Measurements from ENCODE around the gene FGD3. TPM values are rescaled to one million over a fixed set of nuclear protein-coding genes. Genes with fewer than 3 reads are reported as not detected.

Gene FGD3
- total RNA-seq, 2 experiments from 2014 or later = 41.8 to 66.7 TPM

- CTCF ChIA-PET = interaction anchor here (1.8 kb wide), 1 partner anchor 16 kb away, joined by 4 read pairs; no protein-coding TSS in a partner anchor
- H3K9me3 Mint-ChIP-seq (ENCODE audit: low read depth) = no peaks in the 10 kb centered on the region
- DNase-seq (no peak), ATAC-seq (no peak)
- intact Hi-C loops (cut with DNase I, micrococcal nuclease) = no loop called here
- peak overlapping the region; percentile 72 for H3K27ac Mint-ChIP-seq
- POLR2A ChIA-PET = interaction anchor here (1.3 kb wide), 1 partner anchor 60 kb away, joined by 3 read pairs; no protein-coding TSS in a partner anchor
- H3K4me1 Mint-ChIP-seq = peaks cover 62% of the 10 kb centered on the region
- no peak overlapping the region for H3K4me3 Mint-ChIP-seq
- no peaks in the 10 kb centered on the region for H3K27me3 Mint-ChIP-seq
- H3K36me3 Mint-ChIP-seq (ENCODE audit: low read depth) = peaks cover 37% of the 10 kb centered on the region
Measured at GRCh38 chr9:93031629-93032430, 84.5 kb downstream of the FGD3 start.

DNA sequence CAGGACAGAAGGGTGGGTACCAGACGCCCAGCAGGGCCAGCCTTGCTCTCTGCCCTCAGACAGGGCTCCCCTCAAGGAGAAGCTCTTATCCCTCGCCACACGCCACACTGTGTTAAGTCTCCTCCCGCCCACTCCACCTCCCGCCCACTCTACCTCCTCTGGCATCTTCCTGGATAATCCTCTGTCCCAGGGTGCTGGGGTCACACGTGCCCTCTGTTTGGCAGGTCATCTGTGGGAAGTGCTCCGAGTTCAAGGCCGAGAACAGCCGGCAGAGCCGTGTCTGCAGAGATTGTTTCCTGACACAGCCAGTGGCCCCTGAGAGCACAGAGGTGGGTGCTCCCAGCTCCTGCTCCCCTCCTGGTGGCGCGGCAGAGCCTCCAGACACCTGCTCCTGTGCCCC is 85.2 kb downstream of the FGD3 start:
- DNase-seq (no peak), ATAC-seq (no peak)
- peaks cover 61% of the 10 kb centered on the region for H3K4me1 Mint-ChIP-seq
- ChIA-PET POLR2A (no interaction called here), CTCF (interaction anchor here (1.8 kb wide), 1 partner anchor 17 kb away, joined by 4 read pairs; no protein-coding TSS in a partner anchor)
- H3K4me3 Mint-ChIP-seq = no peak overlapping the region
- peaks cover 37% of the 10 kb centered on the region for H3K36me3 Mint-ChIP-seq (ENCODE audit: low read depth)
- H3K27me3 Mint-ChIP-seq = no peaks in the 10 kb centered on the region
- H3K27ac Mint-ChIP-seq = peak overlapping the region; percentile 72
- intact Hi-C loops (cut with DNase I, micrococcal nuclease) = no loop called here
- no peaks in the 10 kb centered on the region for H3K9me3 Mint-ChIP-seq (ENCODE audit: low read depth)

- intact Hi-C loops (cut with DNase I, micrococcal nuclease) = no loop called here
- peaks cover 34% of the 10 kb centered on the region for H3K36me3 Mint-ChIP-seq (ENCODE audit: low read depth)
- DNase-seq (no peak), ATAC-seq (no peak)
- ChIA-PET CTCF (interaction anchor here (0.7 to 1.3 kb wide), 3 partner anchors 11 to 31 kb away, joined by 3 to 5 read pairs (median 3); no protein-coding TSS in a partner anchor), POLR2A (no interaction called here)
- H3K27ac Mint-ChIP-seq = no peak overlapping the region
- H3K4me3 Mint-ChIP-seq = no peak overlapping the region
- H3K9me3 Mint-ChIP-seq (ENCODE audit: low read depth) = no peaks in the 10 kb centered on the region
- H3K27me3 Mint-ChIP-seq = no peaks in the 10 kb centered on the region
- H3K4me1 Mint-ChIP-seq = peaks cover 53% of the 10 kb centered on the region
Measured at GRCh38 chr9:93033531-93033930, 86.2 kb downstream of the FGD3 start.

DNA sequence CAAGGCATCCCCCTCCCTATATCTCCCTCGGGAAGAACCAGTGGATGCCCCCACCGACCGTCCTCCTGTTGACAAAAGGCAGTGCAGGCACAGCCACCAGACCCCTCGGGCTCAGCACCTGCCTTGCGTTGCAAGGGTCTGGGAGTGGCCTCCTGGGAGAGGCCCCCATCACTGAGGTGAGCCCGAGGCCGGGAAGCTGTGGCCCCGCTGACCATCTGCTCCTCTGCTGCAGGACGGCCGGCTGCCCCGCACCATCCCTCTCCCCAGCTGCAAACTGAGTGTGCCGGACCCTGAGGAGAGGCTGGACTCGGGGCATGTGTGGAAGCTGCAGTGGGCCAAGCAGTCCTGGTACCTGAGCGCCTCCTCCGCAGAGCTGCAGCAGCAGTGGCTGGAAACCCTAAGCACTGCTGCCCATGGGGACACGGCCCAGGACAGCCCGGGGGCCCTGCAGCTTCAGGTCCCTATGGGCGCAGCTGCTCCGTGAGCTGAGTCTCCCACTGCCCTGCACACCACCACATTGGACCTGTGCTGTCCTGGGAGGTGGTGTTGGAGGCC is 87.9 kb downstream of the FGD3 start:
- ChIA-PET CTCF (interaction anchor here (0.6 to 1.1 kb wide), 2 partner anchors 15 to 32 kb away, joined by 3 read pairs; no protein-coding TSS in a partner anchor), POLR2A (interaction anchor here (0.6 kb wide), 1 partner anchor 1574 kb away, joined by 6 read pairs; no protein-coding TSS in a partner anchor)
- Mint-ChIP-seq H3K27me3 (no peaks in the 10 kb centered on the region), H3K9me3 (ENCODE audit: low read depth) (no peaks in the 10 kb centered on the region), H3K4me1 (peaks cover 46% of the 10 kb centered on the region), H3K36me3 (ENCODE audit: low read depth) (peaks cover 25% of the 10 kb centered on the region), H3K27ac (no peak overlapping the region), H3K4me3 (no peak overlapping the region)
- no peak for DNase-seq
- no peak for ATAC-seq
- intact Hi-C loops (cut with DNase I, micrococcal nuclease) = no loop called here

DNA sequence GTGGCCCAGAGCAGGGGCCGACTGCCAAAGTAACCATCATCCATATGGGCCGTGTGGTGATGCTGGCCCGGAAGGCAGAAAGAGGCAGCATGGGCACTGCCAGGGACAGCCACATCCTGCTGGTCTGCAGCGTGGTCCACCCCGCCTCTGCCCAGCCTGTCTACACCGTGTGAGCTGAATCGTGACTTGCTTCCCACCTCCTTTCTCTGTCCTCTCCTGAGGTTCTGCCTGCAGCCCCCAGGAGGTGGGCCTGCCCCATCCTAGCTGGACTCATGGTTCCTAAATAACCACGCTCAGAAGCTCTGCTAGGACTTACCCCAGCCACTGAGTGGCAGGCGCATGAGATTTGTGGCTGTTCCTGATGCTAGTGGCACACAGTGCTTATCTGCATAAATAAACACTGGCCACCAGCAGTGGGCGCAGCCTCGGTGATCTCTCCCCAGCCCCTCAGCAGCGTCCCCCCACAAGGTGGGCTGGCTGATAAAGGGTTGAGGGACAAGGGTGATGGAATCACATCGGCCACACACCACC is 88.6 kb downstream of the FGD3 start:
- no peak overlapping the region for H3K27ac Mint-ChIP-seq
- H3K27me3 Mint-ChIP-seq = no peaks in the 10 kb centered on the region
- no peak overlapping the region for H3K4me3 Mint-ChIP-seq
- intact Hi-C loops (cut with DNase I, micrococcal nuclease) = no loop called here
- ChIA-PET CTCF (interaction anchor here (1.1 kb wide), 1 partner anchor 32 kb away, joined by 3 read pairs; no protein-coding TSS in a partner anchor), POLR2A (no interaction called here)
- peaks cover 19% of the 10 kb centered on the region for H3K36me3 Mint-ChIP-seq (ENCODE audit: low read depth)
- H3K9me3 Mint-ChIP-seq (ENCODE audit: low read depth) = no peaks in the 10 kb centered on the region
- H3K4me1 Mint-ChIP-seq = peaks cover 43% of the 10 kb centered on the region
- ATAC-seq = no peak
- DNase-seq = peak; percentile 10

DNA sequence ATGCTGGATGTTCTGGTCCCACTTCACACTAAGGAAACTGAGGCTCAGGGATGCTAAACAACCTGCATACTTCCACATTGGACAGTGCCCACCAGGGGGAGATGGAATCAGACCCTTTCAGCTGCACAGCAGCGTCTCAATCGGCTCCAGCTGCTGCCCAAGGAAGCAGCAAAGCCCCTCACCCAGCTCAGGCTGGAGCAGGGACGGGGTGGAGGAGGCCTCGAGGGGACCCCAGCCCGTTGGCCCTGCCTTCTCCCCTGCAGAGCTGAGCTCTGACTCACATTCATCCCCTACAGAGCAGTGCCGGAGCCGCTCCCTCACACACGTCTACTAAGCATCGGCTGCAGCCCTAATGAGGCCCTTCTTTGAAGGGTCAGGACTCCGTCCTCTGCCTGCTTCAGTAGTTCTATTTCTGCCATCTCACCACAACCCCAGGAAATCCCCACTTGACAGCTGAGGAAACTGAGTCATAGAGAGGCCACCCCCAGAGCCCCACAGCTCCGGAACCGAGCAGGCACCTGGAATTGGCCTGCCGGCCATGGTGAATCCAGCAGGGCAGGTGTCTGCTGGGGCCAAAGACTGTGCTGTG is 89.7 kb downstream of the FGD3 start:
- H3K36me3 Mint-ChIP-seq (ENCODE audit: low read depth) = peaks cover 11% of the 10 kb centered on the region
- ATAC-seq = no peak
- intact Hi-C loops (cut with DNase I, micrococcal nuclease) = no loop called here
- no peaks in the 10 kb centered on the region for H3K27me3 Mint-ChIP-seq
- DNase-seq = peak; percentile 21
- no peak overlapping the region for H3K4me3 Mint-ChIP-seq
- POLR2A ChIA-PET = interaction anchor here (0.6 kb wide), 1 partner anchor 32 kb away, joined by 4 read pairs; no protein-coding TSS in a partner anchor
- peak overlapping the region; percentile 8 for H3K27ac Mint-ChIP-seq
- H3K9me3 Mint-ChIP-seq (ENCODE audit: low read depth) = no peaks in the 10 kb centered on the region
- H3K4me1 Mint-ChIP-seq = peaks cover 44% of the 10 kb centered on the region
- CTCF ChIA-PET = interaction anchor here (0.6 to 0.9 kb wide), 4 partner anchors 11 to 53 kb away, joined by 3 to 4 read pairs (median 3); no protein-coding TSS in a partner anchor

DNA sequence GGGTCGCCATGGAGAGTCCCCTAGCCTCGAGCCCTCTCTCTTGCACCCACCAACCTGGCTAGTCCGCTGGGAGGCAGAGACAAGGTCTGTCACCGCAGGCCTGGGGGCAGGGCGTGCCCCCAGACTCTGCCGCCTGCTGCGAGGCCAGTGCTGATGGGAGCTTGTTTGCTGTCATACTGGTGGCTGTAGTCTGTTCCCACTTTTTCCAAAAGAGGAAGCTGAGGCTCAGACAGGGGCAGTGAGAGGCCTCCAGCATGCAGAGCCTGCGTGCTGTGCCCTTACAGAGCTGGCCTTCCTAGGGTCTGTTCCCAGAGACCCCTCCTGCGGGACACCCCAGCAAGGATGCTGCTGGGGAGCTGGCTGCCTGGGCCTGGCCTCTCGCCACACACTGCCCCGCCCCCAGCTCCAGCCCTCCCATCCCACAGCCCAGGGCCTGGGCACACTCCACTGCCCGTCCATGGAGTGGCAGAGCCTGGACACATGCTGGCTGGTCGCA is 90.2 kb downstream of the FGD3 start:
- Mint-ChIP-seq H3K4me3 (no peak overlapping the region), H3K9me3 (ENCODE audit: low read depth) (no peaks in the 10 kb centered on the region), H3K27ac (peak overlapping the region; percentile 8), H3K36me3 (ENCODE audit: low read depth) (peaks cover 6% of the 10 kb centered on the region), H3K4me1 (peaks cover 41% of the 10 kb centered on the region), H3K27me3 (no peaks in the 10 kb centered on the region)
- DNase-seq (peak; percentile 12), ATAC-seq (no peak)
- intact Hi-C loops (cut with DNase I, micrococcal nuclease) = no loop called here
- CTCF ChIA-PET = interaction anchor here (0.6 to 0.9 kb wide), 4 partner anchors 11 to 52 kb away, joined by 3 to 4 read pairs (median 3); no protein-coding TSS in a partner anchor
- POLR2A ChIA-PET = no interaction called here

DNA sequence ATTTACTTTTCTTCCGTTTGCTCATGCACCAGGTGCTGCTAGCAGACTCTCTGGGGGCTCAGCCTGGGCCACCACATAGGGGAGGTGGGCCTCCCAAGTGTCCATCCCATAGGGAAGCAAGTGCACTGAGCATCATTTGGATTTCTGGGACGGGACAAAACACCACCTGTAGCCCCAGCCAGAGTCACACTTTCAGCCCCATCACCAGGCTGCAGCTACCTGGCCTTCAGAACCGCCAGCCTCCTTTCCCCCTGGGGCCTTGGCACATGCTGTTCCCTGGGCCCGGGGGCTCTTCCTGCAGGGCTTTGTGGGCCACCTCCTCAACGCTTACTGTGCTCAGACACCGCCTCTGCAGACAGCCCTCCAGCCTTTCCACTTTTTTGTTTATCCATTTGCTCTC is 91.6 kb downstream of the FGD3 start:
- Mint-ChIP-seq H3K9me3 (ENCODE audit: low read depth) (no peaks in the 10 kb centered on the region), H3K4me1 (peaks cover 49% of the 10 kb centered on the region), H3K27ac (no peak overlapping the region), H3K36me3 (ENCODE audit: low read depth) (peaks cover 5% of the 10 kb centered on the region), H3K4me3 (no peak overlapping the region), H3K27me3 (no peaks in the 10 kb centered on the region)
- POLR2A ChIA-PET = no interaction called here
- intact Hi-C loops (cut with DNase I, micrococcal nuclease) = no loop called here
- ATAC-seq = no peak
- CTCF ChIA-PET = no interaction called here
- DNase-seq = no peak

DNA sequence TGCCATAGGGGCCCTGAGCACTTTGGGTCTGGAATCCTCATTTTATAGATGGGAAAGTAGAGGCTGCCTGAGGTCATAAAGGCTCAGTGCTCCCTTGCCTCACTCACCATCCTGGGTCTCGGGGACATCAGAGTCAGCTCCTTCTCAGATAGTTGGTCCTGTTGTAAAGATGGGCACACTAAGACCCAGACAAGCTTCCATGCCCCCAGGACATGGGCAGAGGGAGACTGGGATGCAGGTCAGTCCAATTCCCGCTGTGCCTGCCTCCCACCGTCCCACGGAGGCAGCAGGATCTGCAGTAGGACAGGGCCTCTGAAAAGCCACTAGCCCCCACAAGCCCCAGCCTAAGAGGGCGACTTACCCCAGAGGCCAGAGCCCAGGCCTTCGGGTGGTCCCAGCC is 92.1 kb downstream of the FGD3 start:
- no peaks in the 10 kb centered on the region for H3K9me3 Mint-ChIP-seq (ENCODE audit: low read depth)
- POLR2A ChIA-PET = no interaction called here
- no peaks in the 10 kb centered on the region for H3K36me3 Mint-ChIP-seq (ENCODE audit: low read depth)
- intact Hi-C loops (cut with DNase I, micrococcal nuclease) = no loop called here
- no peak overlapping the region for H3K27ac Mint-ChIP-seq
- H3K27me3 Mint-ChIP-seq = no peaks in the 10 kb centered on the region
- CTCF ChIA-PET = no interaction called here
- peaks cover 49% of the 10 kb centered on the region for H3K4me1 Mint-ChIP-seq
- DNase-seq (peak; percentile 5), ATAC-seq (no peak)
- no peak overlapping the region for H3K4me3 Mint-ChIP-seq

- ChIA-PET CTCF (no interaction called here), POLR2A (no interaction called here)
- no peak overlapping the region for H3K27ac Mint-ChIP-seq
- DNase-seq = peak; percentile 7
- H3K9me3 Mint-ChIP-seq (ENCODE audit: low read depth) = no peaks in the 10 kb centered on the region
- H3K4me1 Mint-ChIP-seq = peaks cover 50% of the 10 kb centered on the region
- no peaks in the 10 kb centered on the region for H3K27me3 Mint-ChIP-seq
- no peaks in the 10 kb centered on the region for H3K36me3 Mint-ChIP-seq (ENCODE audit: low read depth)
- ATAC-seq = no peak
- H3K4me3 Mint-ChIP-seq = no peak overlapping the region
- intact Hi-C loops (cut with DNase I, micrococcal nuclease) = no loop called here
Measured at GRCh38 chr9:93039976-93040375, 92.7 kb downstream of the FGD3 start.

DNA sequence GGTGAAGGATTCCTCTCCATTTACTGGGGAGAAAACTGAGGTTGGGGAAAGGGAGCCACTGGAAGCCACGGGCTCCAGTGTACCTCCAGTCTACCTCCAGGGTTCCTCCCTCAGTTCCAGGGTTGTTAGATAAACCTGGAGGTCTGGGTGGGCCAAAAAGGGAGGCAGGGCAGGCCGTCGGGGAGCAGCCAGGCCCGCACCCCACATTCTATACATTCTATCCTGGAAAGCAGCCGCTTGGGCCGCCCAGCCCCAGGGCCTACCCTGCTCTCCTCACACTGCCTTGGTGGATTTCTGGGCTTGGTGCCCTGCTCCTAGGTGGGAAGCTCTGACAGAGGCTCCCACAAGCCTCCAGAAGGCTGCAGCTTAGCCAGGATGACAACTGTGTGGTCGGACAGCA is 93.1 kb downstream of the FGD3 start:
- Mint-ChIP-seq H3K4me3 (no peak overlapping the region), H3K27ac (no peak overlapping the region), H3K9me3 (ENCODE audit: low read depth) (no peaks in the 10 kb centered on the region), H3K4me1 (peaks cover 51% of the 10 kb centered on the region), H3K27me3 (no peaks in the 10 kb centered on the region), H3K36me3 (ENCODE audit: low read depth) (no peaks in the 10 kb centered on the region)
- intact Hi-C loops (cut with DNase I, micrococcal nuclease) = no loop called here
- POLR2A ChIA-PET = no interaction called here
- no peak for ATAC-seq
- no peak for DNase-seq
- CTCF ChIA-PET = interaction anchor here (1.2 to 1.4 kb wide), 2 partner anchors 36 to 69 kb away, joined by 3 to 8 read pairs; no protein-coding TSS in a partner anchor

Data from activated CD4-positive, alpha-beta T cell treated with anti-CD3 and anti-CD28 coated beads for 36 hours (primary cell).